H54 (cell line): ENCODE results near the gene C2CD2.
A peak's percentile ranks its signal among the peaks of the same experiment; 100 is the strongest.

Experiments
- DNase-seq: peaks from one replicate; pipeline ENCODE4 v3.0.0; 2011; ENCODE audit warnings: low spot score, mixed read lengths; ENCODE audit not compliant: insufficient read length
- FAIRE-seq: peaks from 3 replicates; lab custom pipeline; 2011; peaks lifted over from hg19 to GRCh38; lab: Jason Lieb, UNC
- POLR2A ChIP-seq: IDR thresholded peaks from 2 replicates; pipeline ENCODE4 v1.6.1; 2011; ENCODE audit warnings: low read depth, mild to moderate bottlenecking, low read length

C2CD2 gene

GRCh38 chr21:41867313-41867712 lies 86.5 kb downstream of the C2CD2 start:
- DNase-seq (no peak), FAIRE-seq (no peak)
- TF ChIP-seq POLR2A: no peak

GRCh38 chr21:41866274-41866809 lies 87.5 kb downstream of the C2CD2 start:
- FAIRE-seq: no peak
- no peak for DNase-seq
- TF ChIP-seq POLR2A: no peak

GRCh38 chr21:41865002-41865777 lies 88.6 kb downstream of the C2CD2 start:
- no peak for FAIRE-seq
- TF ChIP-seq POLR2A: no peak
- no peak for DNase-seq

- TF ChIP-seq POLR2A: no peak
- FAIRE-seq (no peak), DNase-seq (no peak)
Observed at GRCh38 chr21:41864311-41865001, 89.4 kb downstream of the C2CD2 start.

- FAIRE-seq (no peak), DNase-seq (no peak)
- no peak for TF ChIP-seq POLR2A
Observed at GRCh38 chr21:41863439-41863740, 90.4 kb downstream of the C2CD2 start.

- DNase-seq (no peak), FAIRE-seq (no peak)
- no peak for TF ChIP-seq POLR2A
Observed at GRCh38 chr21:41861987-41862386, 91.8 kb downstream of the C2CD2 start.

GRCh38 chr21:41861255-41861654 lies 92.6 kb downstream of the C2CD2 start:
- DNase-seq (no peak), FAIRE-seq (no peak)
- no peak for TF ChIP-seq POLR2A

- DNase-seq (no peak), FAIRE-seq (no peak)
- no peak for TF ChIP-seq POLR2A
Observed at GRCh38 chr21:41859297-41859980, 94.4 kb downstream of the C2CD2 start.

GRCh38 chr21:41858466-41859296 lies 95.1 kb downstream of the C2CD2 start:
- FAIRE-seq: no peak
- DNase-seq: no peak
- no peak for TF ChIP-seq POLR2A

GRCh38 chr21:41857771-41858300 lies 96.0 kb downstream of the C2CD2 start:
- FAIRE-seq (no peak), DNase-seq (no peak)
- no peak for TF ChIP-seq POLR2A

- FAIRE-seq (no peak), DNase-seq (no peak)
Observed at GRCh38 chr21:41856572-41856971, 97.2 kb downstream of the C2CD2 start.

GRCh38 chr21:41854426-41854995 lies 99.3 kb downstream of the C2CD2 start:
- TF ChIP-seq POLR2A: 0 out of 2 replicates have a peak, but pooled peaks have one; percentile 0
- no peak for DNase-seq
- no peak for FAIRE-seq

More at GRCh38 chr21:41856572-41856971, 97.2 kb downstream of the C2CD2 start:
- no peak for TF ChIP-seq POLR2A

- no peak for DNase-seq
- no peak for TF ChIP-seq POLR2A
- FAIRE-seq: no peak
Observed at GRCh38 chr21:41852929-41853320, 100.9 kb downstream of the C2CD2 start.
